GM06990 (cell line): Measurements from ENCODE around the gene HACD4.

Experiments used
- DNase-seq: peaks from one replicate; pipeline ENCODE4 v3.0.0-alpha.2; 2011; ENCODE audit not compliant: insufficient read length; ENCODE audit errors: extremely low read depth
- H3K27me3 ChIP-seq: replicated peaks from 2 replicates; pipeline ENCODE4 v1.6.0; 2011; ENCODE audit warnings: low read length; ENCODE audit not compliant: control insufficient read depth, insufficient read depth
- H3K36me3 ChIP-seq: 2 replicates; pipeline ENCODE4 v1.5.1; 2011; ENCODE audit warnings: low read length; ENCODE audit not compliant: control insufficient read depth, insufficient read depth
- H3K4me3 ChIP-seq: replicated peaks from 2 replicates; pipeline ENCODE4 v1.5.1; 2011; ENCODE audit warnings: low read depth, mild to moderate bottlenecking, control low read depth, low read length
- CTCF ChIP-seq: IDR thresholded peaks from 2 replicates; pipeline ENCODE4 v1.5.1; 2011; ENCODE audit warnings: low read length, control low read depth, mild to moderate bottlenecking, inconsistent platforms; ENCODE audit not compliant: insufficient read depth, poor library complexity, severe bottlenecking

HACD4 gene

DNA sequence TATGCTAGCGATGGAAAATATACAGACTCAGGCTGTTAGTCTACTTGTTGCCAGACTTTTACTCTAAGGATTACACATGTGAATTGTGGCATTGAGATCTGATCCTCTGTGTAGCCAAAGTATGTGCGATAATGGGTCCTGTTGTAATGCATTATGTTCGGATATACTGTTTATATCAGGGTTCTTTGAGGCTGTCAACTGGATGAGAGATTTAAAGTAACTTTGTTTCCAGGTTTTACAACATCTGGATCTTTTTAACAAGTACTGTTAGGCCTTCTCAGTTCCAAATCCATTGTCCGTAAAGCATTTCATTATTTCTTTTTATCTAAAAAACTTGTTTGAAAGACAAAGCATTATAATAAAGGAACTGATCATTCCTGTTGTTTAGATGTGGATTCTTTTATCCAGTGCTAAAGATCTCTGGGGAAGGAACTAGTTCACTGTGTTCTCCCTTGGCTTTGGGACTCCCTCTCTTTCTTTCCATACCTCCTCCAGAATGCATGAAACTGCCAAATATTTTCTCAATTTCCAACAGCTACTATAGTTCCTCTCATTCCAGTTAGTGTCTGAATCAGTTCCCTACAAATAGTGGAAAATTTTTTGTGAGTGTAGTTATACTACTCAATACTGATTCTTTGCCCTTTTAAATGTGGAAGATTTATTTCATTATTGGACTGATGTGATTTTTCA, 68.8 kb downstream of the HACD4 start:
- Histone ChIP-seq H3K27me3 (no peaks in the 10 kb centered on the region), H3K36me3 (no peaks in the 10 kb centered on the region; the same call in 1 of the 2 replicates), H3K4me3 (no peak overlapping the region)
- DNase-seq = no peak
- no peak for TF ChIP-seq CTCF

DNA sequence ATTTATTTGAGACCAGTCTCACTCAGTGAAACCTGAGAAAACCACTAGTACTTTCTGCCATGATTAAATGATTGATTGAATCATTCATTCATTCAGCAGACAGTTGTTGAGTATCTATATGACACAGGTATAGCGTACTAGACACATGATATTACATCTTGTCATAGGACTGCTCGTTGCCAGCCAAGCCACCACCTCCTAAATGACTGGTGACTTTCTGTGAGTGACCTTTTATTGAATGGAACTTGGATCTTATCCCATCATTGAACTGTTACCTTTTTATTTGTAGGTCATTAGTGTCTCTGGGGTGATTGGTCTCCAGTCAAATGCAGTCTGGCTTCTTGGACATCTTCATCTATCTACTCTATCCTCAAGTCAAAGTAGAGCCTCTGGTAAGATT, 80.7 kb downstream of the HACD4 start:
- Histone ChIP-seq H3K27me3 (no peaks in the 10 kb centered on the region), H3K4me3 (no peak overlapping the region), H3K36me3 (peaks cover 5% of the 10 kb centered on the region)
- TF ChIP-seq CTCF = no peak
- no peak for DNase-seq
